ENCODE measurements around the gene POU2F3. TPM values are rescaled to one million over a fixed set of nuclear protein-coding genes. Genes with fewer than 3 reads are reported as not detected.

POU2F3 gene
- total and polyA plus RNA-seq, 4 donors, result 2.6 to 3.9 (median 3.1) TPM

DNA sequence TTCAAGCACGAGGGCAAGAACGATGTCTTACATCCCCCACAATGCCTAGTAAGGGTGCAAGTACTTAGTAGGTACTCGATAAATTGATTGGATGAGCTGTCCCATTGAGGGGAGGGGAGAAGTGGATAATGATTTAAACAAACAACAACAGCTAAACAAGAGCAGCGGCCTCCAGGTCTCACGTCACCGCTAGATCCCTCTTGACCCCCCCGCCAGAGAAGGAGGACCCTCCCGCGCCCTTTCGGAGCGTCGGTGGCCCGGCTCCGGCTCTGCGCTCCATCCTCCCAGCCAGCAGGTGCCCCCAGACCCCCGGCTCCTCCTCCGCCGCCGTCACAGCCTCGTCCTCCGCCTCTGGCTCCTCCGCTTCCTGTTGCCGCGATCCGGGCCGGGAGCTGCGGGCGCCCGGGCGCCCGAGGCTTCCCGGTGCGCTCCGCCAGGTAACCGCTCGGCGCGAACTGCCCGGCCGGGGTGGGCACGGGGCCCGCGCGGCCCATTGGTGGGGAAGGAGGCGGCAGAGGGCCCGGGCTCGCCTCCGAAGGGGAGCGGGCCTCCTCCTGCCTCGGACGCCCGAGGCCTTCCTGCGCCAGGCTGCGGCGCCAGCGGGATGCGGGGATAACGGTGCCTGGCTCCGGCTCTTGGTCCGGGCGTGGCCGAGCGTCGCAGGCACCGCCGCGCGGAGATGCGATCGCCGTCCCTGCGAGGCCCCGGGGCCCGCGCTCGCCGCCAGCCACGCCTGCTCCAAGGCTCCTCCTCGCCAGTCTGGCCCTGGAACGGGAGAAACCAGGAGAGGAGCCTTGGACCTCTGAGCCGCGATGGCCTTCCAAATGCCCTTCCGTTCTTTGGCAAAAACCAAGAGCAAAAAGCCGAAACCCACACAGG is 85.2 kb downstream of the POU2F3 start, which contains the start of gene TLCD5:
TLCD5 (plus strand) TSS at position 368 of the 879 bp plus-strand sequence. CDS start 2,143 bp downstream, outside the sequence.
- TF ChIP-seq CTCF (IDR thresholded peaks at IDR 0.05; ENCODE audit: control extremely low read depth, extremely low read depth), result no peak
- ATAC-seq (ENCODE audit: insufficient read depth, low FRiP score) (peak; percentile 83), DNase-seq (peak; percentile 80 to 84 (median 82))
- peak within 1 kb of the TSS; percentile 91 to 98 for H3K27ac ChIP-seq (ENCODE audit: low read depth in 1 of 2, low read length in 1 of 2)
- 1% methylated on average over 74 to 84 of the region's 84 CpGs for WGBS, 2 donors
- peak within 1 kb of the TSS; percentile 47 to 72 for H3K9ac ChIP-seq (ENCODE audit: insufficient read depth in 1 of 2, low read length in 2 of 2)
- peaks cover 2 to 16% (median 5%) of the 10 kb centered on the region in 5 donors for H3K4me1 ChIP-seq (ENCODE audit: control insufficient read depth in 5 of 5, insufficient read depth in 5 of 5, low read length in 5 of 5)
- H3K27me3 ChIP-seq (ENCODE audit: control insufficient read depth in 3 of 3, insufficient read depth in 3 of 3, low read length in 2 of 3), result peaks cover 0 to 6% (median 0%) of the 10 kb centered on the region in 3 donors
- no peaks in the 10 kb centered on the region for H3K9me3 ChIP-seq (ENCODE audit: control insufficient read depth in 4 of 4, insufficient read depth in 3 of 4, low read length in 3 of 4)
- peak within 1 kb of the TSS; percentile 66 for H3K4me3 ChIP-seq
- H3K36me3 ChIP-seq (ENCODE audit: control insufficient read depth in 4 of 4, insufficient read depth in 4 of 4, low read length in 4 of 4), result peaks cover under 1 to 5% (median 3%) of the 10 kb centered on the region in 4 donors

DNA sequence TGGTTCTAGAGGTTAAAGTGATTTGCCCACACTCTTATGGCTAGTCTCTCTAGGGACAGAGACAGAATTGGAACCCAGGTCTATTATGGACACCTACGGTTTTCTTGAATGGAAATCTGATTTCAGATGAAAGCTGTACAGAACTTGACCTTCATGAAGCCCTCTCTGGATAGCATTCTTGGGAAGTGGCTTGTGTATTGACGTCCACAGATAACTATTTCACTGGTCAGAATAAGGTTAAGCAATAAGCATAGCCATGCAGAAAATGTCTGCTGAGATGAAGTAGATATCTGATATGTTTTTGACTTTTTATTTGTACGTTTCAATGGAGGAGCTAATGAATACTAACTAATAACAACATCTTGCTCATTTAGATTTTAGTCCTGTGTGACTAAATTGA is 86.3 kb downstream of the POU2F3 start:
- Histone ChIP-seq H3K27me3 (ENCODE audit: control insufficient read depth in 3 of 3, insufficient read depth in 3 of 3, low read length in 2 of 3) (peaks cover 0 to 6% (median 0%) of the 10 kb centered on the region in 3 donors), H3K4me1 (ENCODE audit: control insufficient read depth in 5 of 5, insufficient read depth in 5 of 5, low read length in 5 of 5) (peaks cover 2 to 20% (median 9%) of the 10 kb centered on the region in 5 donors), H3K36me3 (ENCODE audit: control insufficient read depth in 4 of 4, insufficient read depth in 4 of 4, low read length in 4 of 4) (peaks cover 2 to 10% (median 6%) of the 10 kb centered on the region in 4 donors), H3K9ac (ENCODE audit: insufficient read depth in 1 of 2, low read length in 2 of 2) (peak overlapping the region in 1 of 2 donors; percentile 72), H3K4me3 (no peak overlapping the region), H3K9me3 (ENCODE audit: control insufficient read depth in 4 of 4, insufficient read depth in 3 of 4, low read length in 3 of 4) (no peaks in the 10 kb centered on the region), H3K27ac (ENCODE audit: low read depth in 1 of 2, low read length in 1 of 2) (peak overlapping the region in 1 of 2 donors; percentile 98)
- TF ChIP-seq CTCF (IDR thresholded peaks at IDR 0.05; ENCODE audit: control extremely low read depth, extremely low read depth), result no peak
- DNase-seq (no peak), ATAC-seq (ENCODE audit: insufficient read depth, low FRiP score) (no peak)
- WGBS, 2 donors, result 59% methylated on average over 3 of the region's 3 CpGs

- ATAC-seq (ENCODE audit: insufficient read depth, low FRiP score), result no peak
- 25 to 47% methylated on average over 4 of the region's 4 CpGs for WGBS, 2 donors
- Histone ChIP-seq H3K27ac (ENCODE audit: low read depth in 1 of 2, low read length in 1 of 2) (peak overlapping the region in 1 of 2 donors; percentile 98), H3K4me1 (ENCODE audit: control insufficient read depth in 5 of 5, insufficient read depth in 5 of 5, low read length in 5 of 5) (peaks cover 2 to 27% (median 12%) of the 10 kb centered on the region in 5 donors), H3K4me3 (no peak overlapping the region), H3K9ac (ENCODE audit: insufficient read depth in 1 of 2, low read length in 2 of 2) (no peak overlapping the region), H3K36me3 (ENCODE audit: control insufficient read depth in 4 of 4, insufficient read depth in 4 of 4, low read length in 4 of 4) (peaks cover 2 to 10% (median 6%) of the 10 kb centered on the region in 4 donors), H3K9me3 (ENCODE audit: control insufficient read depth in 4 of 4, insufficient read depth in 3 of 4, low read length in 3 of 4) (no peaks in the 10 kb centered on the region), H3K27me3 (ENCODE audit: control insufficient read depth in 3 of 3, insufficient read depth in 3 of 3, low read length in 2 of 3) (peaks cover 0 to 6% (median 0%) of the 10 kb centered on the region in 3 donors)
- no peak for DNase-seq
- TF ChIP-seq CTCF (IDR thresholded peaks at IDR 0.05; ENCODE audit: control extremely low read depth, extremely low read depth), result no peak
These were observed 86.9 kb downstream of the POU2F3 start for GRCh38 chr11:120326845-120327281.

All from lung (tissue), 12 donors.